ENCODE measurements around the gene CORO2B. TPM values are rescaled to one million over a fixed set of nuclear protein-coding genes. Genes with fewer than 3 reads are reported as not detected.

CORO2B gene
- total and polyA plus RNA-seq, 2 experiments from 2014 or later, result 1.6 to 4.6 TPM

- ATAC-seq (no peak), DNase-seq (ENCODE audit: low spot score) (no peak)
- H3K4me1 Mint-ChIP-seq, result peaks cover 28% of the 10 kb centered on the region
- no peaks in the 10 kb centered on the region for H3K36me3 ChIP-seq (ENCODE audit: insufficient read depth)
- H3K9me2 ChIP-seq (ENCODE audit: insufficient read depth), result no peaks in the 10 kb centered on the region
- H3K4me3 Mint-ChIP-seq, result no peak overlapping the region
- no peak overlapping the region for H3K27ac ChIP-seq (ENCODE audit: low read depth)
- no peaks in the 10 kb centered on the region for H3K27me3 ChIP-seq (ENCODE audit: insufficient read depth)
- no peaks in the 10 kb centered on the region for H3K79me2 ChIP-seq (replicated peaks; ENCODE audit: insufficient read depth)
- no peak for TF ChIP-seq EZH2 (IDR thresholded peaks at IDR 0.05; ENCODE audit: low read depth, unreplicated experiment)
- TF ChIP-seq CTCF (conservative IDR thresholded peaks at IDR 0.05; ENCODE audit: low read depth in 2 of 2), result peak in 1 of 2 experiments; percentile 26; a peak in 3 of 4 replicates
- no peak for TF ChIP-seq ETS1 (IDR thresholded peaks at IDR 0.05)
- TF ChIP-seq POLR2AphosphoS5 (IDR thresholded peaks at IDR 0.05; ENCODE audit: low read depth), result no peak
- H2AFZ ChIP-seq, result no peak overlapping the region
- peaks cover 8% of the 10 kb centered on the region for H3K27me3 Mint-ChIP-seq (ENCODE audit: insufficient read depth, low read depth, poor library complexity)
- no peaks in the 10 kb centered on the region for H4K20me1 ChIP-seq (replicated peaks; ENCODE audit: insufficient read depth)
- H3K9me3 Mint-ChIP-seq, result no peaks in the 10 kb centered on the region
- H3K4me3 ChIP-seq, result no peak overlapping the region
- no peaks in the 10 kb centered on the region for H3K36me3 Mint-ChIP-seq (ENCODE audit: low read depth)
- peaks cover 8% of the 10 kb centered on the region for H3K4me1 ChIP-seq (ENCODE audit: insufficient read depth)
- H3K4me2 ChIP-seq, result no peak overlapping the region
- no peaks in the 10 kb centered on the region for H3F3A ChIP-seq (replicated peaks; ENCODE audit: low read depth)
- H3K27ac Mint-ChIP-seq, result no peak overlapping the region
Observed at GRCh38 chr15:68630836-68631235, 52.0 kb downstream of the CORO2B start.

GRCh38 chr15:68631601-68632051 lies 52.8 kb downstream of the CORO2B start:
- H3K4me1 ChIP-seq (ENCODE audit: insufficient read depth), result peaks cover 3% of the 10 kb centered on the region; the same call in 1 of the 2 replicates
- no peak overlapping the region for H2AFZ ChIP-seq
- no peak overlapping the region for H3K27ac ChIP-seq (ENCODE audit: low read depth)
- peak; percentile 80 for DNase-seq (ENCODE audit: low spot score)
- H3K79me2 ChIP-seq (replicated peaks; ENCODE audit: insufficient read depth), result no peaks in the 10 kb centered on the region
- no peak overlapping the region for H3K4me3 ChIP-seq
- no peaks in the 10 kb centered on the region for H3K36me3 ChIP-seq (ENCODE audit: insufficient read depth)
- TF ChIP-seq STAT1 (IDR thresholded peaks at IDR 0.05; ENCODE audit: unreplicated experiment), result no peak
- TF ChIP-seq CTCF (conservative IDR thresholded peaks at IDR 0.05; ENCODE audit: low read depth in 2 of 2), result peak; percentile 48 to 75
- H3K27me3 ChIP-seq (ENCODE audit: insufficient read depth), result no peaks in the 10 kb centered on the region
- no peaks in the 10 kb centered on the region for H4K20me1 ChIP-seq (replicated peaks; ENCODE audit: insufficient read depth)
- H3F3A ChIP-seq (replicated peaks; ENCODE audit: low read depth), result no peaks in the 10 kb centered on the region
- no peak overlapping the region for H3K4me2 ChIP-seq
- H3K9me3 Mint-ChIP-seq, result no peaks in the 10 kb centered on the region
- ATAC-seq, result peak; percentile 90
- H3K27me3 Mint-ChIP-seq (ENCODE audit: insufficient read depth, low read depth, poor library complexity), result peaks cover 8% of the 10 kb centered on the region
- no peak overlapping the region for H3K27ac Mint-ChIP-seq
- H3K4me3 Mint-ChIP-seq, result no peak overlapping the region
- peaks cover 20% of the 10 kb centered on the region for H3K4me1 Mint-ChIP-seq
- no peaks in the 10 kb centered on the region for H3K36me3 Mint-ChIP-seq (ENCODE audit: low read depth)
- no peaks in the 10 kb centered on the region for H3K9me2 ChIP-seq (ENCODE audit: insufficient read depth)

Measured in GM23338 (cell line).